Measurements from ENCODE around the gene PRDM12.
A peak's percentile ranks its signal among the peaks of the same experiment; 100 is the strongest.

The PRDM12 gene

DNA sequence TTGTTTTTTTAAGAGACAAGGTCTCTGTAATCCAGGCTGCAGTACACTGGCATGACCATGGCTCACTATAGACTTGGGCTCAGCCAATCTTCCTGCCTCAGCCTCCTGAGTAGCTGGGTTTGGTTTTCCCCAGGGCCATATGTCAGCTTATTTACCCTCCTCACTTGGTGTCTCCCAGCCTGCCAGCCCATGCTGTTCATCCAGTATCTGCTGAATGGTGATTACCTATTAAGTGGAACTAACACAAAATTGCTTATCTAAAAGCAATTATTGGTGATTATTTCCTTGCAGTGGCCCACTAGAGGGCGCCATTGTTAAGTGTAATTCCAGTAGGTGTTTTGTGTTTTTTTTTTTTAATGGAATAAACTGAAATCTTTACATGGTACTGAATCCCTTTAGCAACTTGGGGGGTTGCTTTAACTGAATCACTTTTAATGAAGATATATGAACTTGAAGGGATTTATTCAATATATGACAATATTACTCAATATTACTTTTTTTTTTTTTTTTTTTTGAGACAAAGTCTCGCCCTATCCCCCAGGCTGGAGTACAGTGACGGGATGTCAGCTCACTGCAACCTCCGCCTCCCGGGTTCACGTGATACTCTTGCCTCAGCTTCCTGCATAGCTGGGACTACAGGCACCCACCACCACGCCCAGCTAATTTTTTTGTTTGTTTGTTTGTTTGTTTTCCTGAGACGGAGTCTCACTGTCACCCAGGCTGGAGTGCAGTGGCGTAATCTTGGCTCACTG lies 43.0 kb downstream of the PRDM12 start:
- H3K4me3 ChIP-seq (ENCODE audit: low read depth, low read length): no peak overlapping the region
- DNase-seq (ENCODE audit: low read depth): no peak
- TF ChIP-seq, protein P1, sequence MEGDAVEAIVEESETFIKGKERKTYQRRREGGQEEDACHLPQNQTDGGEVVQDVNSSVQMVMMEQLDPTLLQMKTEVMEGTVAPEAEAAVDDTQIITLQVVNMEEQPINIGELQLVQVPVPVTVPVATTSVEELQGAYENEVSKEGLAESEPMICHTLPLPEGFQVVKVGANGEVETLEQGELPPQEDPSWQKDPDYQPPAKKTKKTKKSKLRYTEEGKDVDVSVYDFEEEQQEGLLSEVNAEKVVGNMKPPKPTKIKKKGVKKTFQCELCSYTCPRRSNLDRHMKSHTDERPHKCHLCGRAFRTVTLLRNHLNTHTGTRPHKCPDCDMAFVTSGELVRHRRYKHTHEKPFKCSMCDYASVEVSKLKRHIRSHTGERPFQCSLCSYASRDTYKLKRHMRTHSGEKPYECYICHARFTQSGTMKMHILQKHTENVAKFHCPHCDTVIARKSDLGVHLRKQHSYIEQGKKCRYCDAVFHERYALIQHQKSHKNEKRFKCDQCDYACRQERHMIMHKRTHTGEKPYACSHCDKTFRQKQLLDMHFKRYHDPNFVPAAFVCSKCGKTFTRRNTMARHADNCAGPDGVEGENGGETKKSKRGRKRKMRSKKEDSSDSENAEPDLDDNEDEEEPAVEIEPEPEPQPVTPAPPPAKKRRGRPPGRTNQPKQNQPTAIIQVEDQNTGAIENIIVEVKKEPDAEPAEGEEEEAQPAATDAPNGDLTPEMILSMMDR (IDR thresholded peaks at IDR 0.05; ENCODE audit: low read depth, low read length, missing control alignments): peak; percentile 41

DNA sequence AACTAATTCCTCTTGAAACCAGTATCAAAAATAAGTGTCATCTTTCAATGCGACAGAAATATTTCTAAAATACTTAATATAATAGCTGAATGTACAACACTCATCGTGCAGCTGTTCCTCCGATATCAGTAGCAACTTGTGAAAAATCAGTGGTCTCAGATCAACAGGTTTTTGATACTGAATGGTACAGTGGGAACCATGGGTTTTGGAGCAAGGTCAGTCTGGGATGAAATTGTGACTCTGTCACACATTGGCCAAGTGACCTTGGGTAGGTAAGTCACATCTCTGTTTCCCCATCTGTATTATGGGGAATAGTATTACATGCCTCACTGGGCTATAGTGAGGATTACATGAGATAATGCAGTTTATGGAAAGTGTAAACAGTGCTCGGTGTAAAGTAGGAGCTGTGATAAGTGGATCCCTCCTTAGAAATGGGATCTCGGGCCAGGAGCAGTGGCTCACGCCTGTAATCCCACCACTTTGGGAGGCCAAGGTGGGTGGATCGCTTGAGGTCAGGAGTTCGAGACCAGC lies 46.5 kb downstream of the PRDM12 start:
- no peak for DNase-seq (ENCODE audit: low read depth)
- TF ChIP-seq, protein P1 (IDR thresholded peaks at IDR 0.05; ENCODE audit: low read depth, low read length, missing control alignments): no peak
- H3K4me3 ChIP-seq (ENCODE audit: low read depth, low read length): no peak overlapping the region

DNA sequence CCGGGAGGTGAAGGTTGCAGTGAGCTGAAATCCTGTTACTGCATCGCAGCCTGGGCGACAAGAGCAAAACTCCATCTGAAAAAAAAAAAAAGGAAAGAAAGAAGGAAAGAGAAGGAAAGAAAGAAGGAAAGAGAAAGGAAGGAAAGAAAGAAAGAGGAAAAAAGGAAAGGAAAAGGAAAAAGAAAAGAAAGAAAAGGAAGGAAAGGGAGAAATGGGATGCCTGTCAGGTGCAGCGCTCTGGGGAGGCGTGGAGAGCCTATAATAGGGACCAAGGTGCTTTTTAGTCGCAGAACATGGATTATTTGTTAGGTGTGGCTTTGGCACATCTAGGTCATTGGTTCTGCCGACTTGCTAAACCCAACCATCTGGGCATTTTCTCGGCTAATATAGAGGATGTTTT lies 47.1 kb downstream of the PRDM12 start:
- TF ChIP-seq, protein P1 (IDR thresholded peaks at IDR 0.05; ENCODE audit: low read depth, low read length, missing control alignments): no peak
- H3K4me3 ChIP-seq (ENCODE audit: low read depth, low read length): no peak overlapping the region
- DNase-seq (ENCODE audit: low read depth): no peak

DNA sequence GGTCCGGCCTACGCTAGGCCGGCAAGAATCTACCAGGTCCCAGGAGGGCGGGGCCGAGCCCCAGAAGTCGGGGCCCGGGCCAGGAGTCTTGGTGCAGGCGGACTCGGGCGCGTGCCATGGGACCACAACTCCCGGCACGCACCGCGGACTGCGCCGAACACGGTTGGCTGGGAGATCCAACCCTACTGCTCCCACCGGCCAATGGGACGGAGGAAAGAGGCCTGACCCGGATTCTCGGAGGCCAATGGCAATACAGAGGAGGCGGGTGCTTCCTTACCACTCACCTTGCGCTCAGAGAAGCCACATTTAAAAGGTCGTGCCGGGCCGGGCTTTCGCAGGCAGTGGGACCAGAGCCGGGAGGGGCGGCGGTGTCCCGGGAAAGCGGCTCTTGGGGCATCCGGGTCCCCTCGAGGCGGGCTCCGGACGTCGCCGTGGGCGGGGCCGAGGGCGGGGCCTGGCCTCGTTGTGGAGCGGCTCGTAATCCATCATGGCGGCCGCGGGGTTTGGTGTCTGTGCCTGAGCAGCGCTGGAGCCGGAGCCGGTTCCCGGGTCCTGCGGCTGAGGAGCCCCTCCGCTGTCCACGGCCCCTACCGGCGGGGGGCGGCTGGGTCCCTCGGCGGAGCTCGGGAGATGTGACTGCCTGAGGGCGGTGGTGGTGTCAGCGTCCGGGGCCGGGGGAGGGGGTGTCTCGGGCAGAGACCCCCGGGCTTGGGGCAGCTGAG lies 48.3 kb downstream of the PRDM12 start:
- TF ChIP-seq, protein P1 (IDR thresholded peaks at IDR 0.05; ENCODE audit: low read depth, low read length, missing control alignments): no peak
- DNase-seq (ENCODE audit: low read depth): peak; percentile 96
- peak overlapping the region; percentile 81 for H3K4me3 ChIP-seq (ENCODE audit: low read depth, low read length)

DNA sequence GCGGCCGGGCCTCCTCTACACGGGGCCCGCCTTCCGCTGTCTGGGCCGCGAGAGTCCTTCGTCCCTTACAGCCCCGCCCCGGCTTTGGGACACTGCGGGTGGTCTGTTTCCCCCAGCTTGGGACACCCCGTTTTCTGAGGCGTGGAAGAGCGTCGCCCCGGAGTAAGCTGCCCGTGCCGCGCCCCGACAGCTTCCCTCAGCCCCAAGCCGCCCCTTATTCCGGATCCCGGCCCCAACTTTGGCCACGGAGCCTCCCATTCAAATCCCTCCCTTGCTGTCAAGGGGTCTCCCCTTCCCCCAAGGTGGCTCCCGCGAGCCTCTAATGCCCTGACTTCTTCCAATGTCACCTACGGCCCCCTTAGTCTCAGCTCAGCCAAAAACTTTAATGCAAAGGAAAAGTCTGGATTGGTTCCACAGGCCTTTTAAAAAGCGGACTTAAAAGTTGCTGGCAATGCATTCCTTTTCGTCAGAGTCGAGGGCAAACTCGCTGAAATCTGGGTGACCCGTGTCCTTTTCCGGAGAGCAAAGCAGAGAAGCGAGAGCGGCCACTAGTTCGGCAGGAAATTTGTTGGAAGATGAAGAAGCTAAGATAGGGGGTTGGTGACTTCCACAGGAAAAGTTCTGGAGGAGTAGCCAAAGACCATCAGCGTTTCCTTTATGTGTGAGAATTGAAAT lies 49.0 kb downstream of the PRDM12 start:
- DNase-seq (ENCODE audit: low read depth): no peak
- TF ChIP-seq, protein P1 (IDR thresholded peaks at IDR 0.05; ENCODE audit: low read depth, low read length, missing control alignments): no peak
- H3K4me3 ChIP-seq (ENCODE audit: low read depth, low read length): peak overlapping the region; percentile 81

DNA sequence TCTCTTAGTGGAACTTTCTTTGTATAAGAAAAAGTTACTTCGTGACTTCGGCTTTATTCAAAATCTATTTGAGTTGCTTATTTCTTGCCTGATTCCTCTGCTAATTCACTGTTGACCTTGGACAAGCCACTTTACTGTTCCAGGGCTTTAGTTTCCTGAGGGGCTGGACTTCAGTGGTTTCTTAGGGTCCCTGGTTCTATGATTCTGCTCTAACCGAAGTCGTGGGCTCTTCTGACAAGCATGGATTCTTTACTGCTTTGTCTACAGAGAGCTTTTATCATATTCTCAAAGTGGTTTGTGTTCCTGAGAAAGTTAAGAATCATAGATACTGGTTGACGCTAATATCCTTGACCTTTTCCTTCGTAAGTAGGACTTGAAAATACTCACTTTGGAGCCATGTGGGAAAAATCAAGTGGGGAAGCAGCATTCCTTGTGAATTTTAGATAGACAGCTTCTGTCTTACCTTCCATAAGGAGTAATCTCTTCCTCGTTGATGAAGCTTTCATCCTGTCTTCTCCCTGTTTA lies 50.3 kb downstream of the PRDM12 start:
- H3K4me3 ChIP-seq (ENCODE audit: low read depth, low read length): peak overlapping the region; percentile 81
- TF ChIP-seq, protein P1 (IDR thresholded peaks at IDR 0.05; ENCODE audit: low read depth, low read length, missing control alignments): no peak
- no peak for DNase-seq (ENCODE audit: low read depth)
